HG03064 (cell line): Measurements from ENCODE around the gene CD2AP.

Experiments used
- ATAC-seq: cut with Tn5 transposase; IDR thresholded peaks from one replicate; pipeline ENCODE4 v1.9.1; 2021; ENCODE audit warnings: low read depth; ENCODE audit not compliant: unreplicated experiment

Gene CD2AP

GRCh38 chr6:47669684-47670513, 192.3 kb downstream of the CD2AP start:
- no peak for ATAC-seq

GRCh38 chr6:47670851-47671250, 193.3 kb downstream of the CD2AP start:
- ATAC-seq = no peak

- no peak for ATAC-seq
Measured at GRCh38 chr6:47671777-47672176, 194.2 kb downstream of the CD2AP start.

- ATAC-seq = no peak
Measured at GRCh38 chr6:47672816-47673215, 195.2 kb downstream of the CD2AP start.

GRCh38 chr6:47674673-47675072, 197.1 kb downstream of the CD2AP start:
- ATAC-seq = no peak
